Right lobe of liver (tissue), 6 donors: ENCODE measurements around the gene PDCD6IP. TPM values are rescaled to one million over a fixed set of nuclear protein-coding genes. Genes with fewer than 3 reads are reported as not detected.

Experiments
- ATAC-seq, 4 donors: fragments of 200-7000 bp; cut with Tn5 transposase; one replicate each; pipeline ENCODE4 v1.9.1; 2020; ENCODE audit warnings: mild to moderate bottlenecking in 4 of 4, moderate library complexity in 4 of 4
- DNase-seq, 3 donors: peaks; one replicate each; pipeline ENCODE4 v3.0.0-alpha.2; 2020
- H3K27ac ChIP-seq, 3 donors: fragments of 200-600 bp; one replicate each; pipeline ENCODE4 v1.8.0; 2022
- H3K27me3 ChIP-seq, 2 donors: fragments of 200-600 bp; one replicate each; pipeline ENCODE4 v1.8.0; 2022
- H3K36me3 ChIP-seq, 4 donors: fragments of 200-600 bp; sonication (generic) in 1 of 4; one replicate each; pipeline versions ENCODE4 v1.5.1 to v1.8.0; 2017 to 2022; ENCODE audit warnings: control low read depth in 1 of 4
- H3K4me1 ChIP-seq, 4 donors: fragments of 200-600 bp; sonication (generic) in 1 of 4; one replicate each; pipeline versions ENCODE4 v1.5.1 to v1.8.0; 2017 to 2022; ENCODE audit warnings: control low read depth in 1 of 4
- H3K4me3 ChIP-seq, 3 donors: fragments of 200-600 bp; one replicate each; pipeline ENCODE4 v1.8.0; 2022
- H3K9me3 ChIP-seq, 4 donors: fragments of 200-600 bp; sonication (generic) in 1 of 4; one replicate each; pipeline versions ENCODE4 v1.5.1 to v1.8.0; 2017 to 2022; ENCODE audit warnings: control low read depth in 1 of 4
- CTCF ChIP-seq, 4 donors: fragments of 200-600 bp in 3 of 4; fragments of 450-650 bp in 1 of 4; IDR thresholded peaks; one replicate each; pipeline versions ENCODE4 v1.5.1 to v1.8.0; 2016 to 2022; ENCODE audit warnings: antibody characterized with exemption in 4 of 4, mild to moderate bottlenecking in 2 of 4
- POLR2A ChIP-seq: fragments of 450-650 bp; IDR thresholded peaks from one replicate; pipeline ENCODE4 v1.6.1; 2017; ENCODE audit warnings: antibody characterized with exemption, mild to moderate bottlenecking
- WGBS: methylation state at CpG from one replicate; pipeline ENCODE4 v1.1.6; 2018; ENCODE audit warnings: low coverage, low lambda C conversion rate; ENCODE audit not compliant: insufficient coverage; ENCODE audit errors: missing lambda C conversion rate; 5-methylcytosine and 5-hydroxymethylcytosine counted together
- intact Hi-C, 2 donors: fragments of 100-400 bp; cut with DNase I; formaldehyde crosslinking; loops; one replicate each; pipeline versions ENCODE4 v1.11.2 to v1.14.1; 2022
- total RNA-seq, 6 experiments: library from RNA; depleted of rRNA in 2 of 6; stranded (reverse); fragments of >200 nt in 2 of 6; fragmentation: NEBNext Ultra II Directional in 3 of 6; extraction: Animal tissue kit (Norgen Biotek cat#: 25700) in 3 of 6; gene quantifications; one replicate each; pipeline versions ENCODE4 v1.1.0 to v1.2.4, GENCODE V29; 2016 to 2023
- donor health status: DM: no; HTN: yes; CAD: no.
- donor health status: DM: no; HTN: no; CAD: no.
- donor health status: DM: no; HTN: no; CAD: no.
- donor health status: DM: no; HTN: yes; CAD: no.
- donor health status: DM: no; HTN: yes; CAD: no.

Gene PDCD6IP
- total RNA-seq, 6 experiments from 2014 or later: 83.0 to 140 (median 116) TPM

- H3K4me3 ChIP-seq: no peak overlapping the region
- DNase-seq: no peak
Measured at GRCh38 chr3:33909547-33909946, 111.1 kb downstream of the PDCD6IP start.

DNA sequence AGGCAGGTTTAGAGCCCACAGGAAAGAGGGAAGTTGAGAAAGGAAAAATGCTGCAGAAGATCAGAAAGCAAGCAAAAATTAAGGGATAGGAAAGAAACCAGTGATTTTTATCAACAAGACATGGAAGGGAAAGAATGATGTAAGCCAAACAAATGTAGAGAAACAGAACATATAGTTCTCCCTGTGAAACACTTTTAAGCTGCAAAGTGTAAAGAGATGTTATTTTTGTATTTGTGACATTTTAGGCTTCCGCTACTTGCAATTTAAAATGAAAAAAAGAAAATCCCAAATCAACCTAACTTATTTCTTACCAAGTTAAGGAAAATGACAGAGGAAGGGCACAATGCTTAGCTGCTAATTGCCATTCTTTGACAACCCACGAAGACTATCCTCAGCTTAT, 111.6 kb downstream of the PDCD6IP start:
- no peak for ATAC-seq
- DNase-seq: no peak
- H3K36me3 ChIP-seq: no peaks in the 10 kb centered on the region
- no peak overlapping the region for H3K4me3 ChIP-seq
- intact Hi-C loops: no loop called here
- no peak overlapping the region for H3K27ac ChIP-seq
- no peaks in the 10 kb centered on the region for H3K4me1 ChIP-seq
- no peaks in the 10 kb centered on the region for H3K9me3 ChIP-seq
- no peak for TF ChIP-seq CTCF (IDR thresholded peaks at IDR 0.05)
- TF ChIP-seq POLR2A: no peak
- 66% methylated on average over 2 of the region's 2 CpGs for WGBS
- H3K27me3 ChIP-seq: no peaks in the 10 kb centered on the region

More at GRCh38 chr3:33909547-33909946, 111.1 kb downstream of the PDCD6IP start:
- Histone ChIP-seq H3K27ac (no peak overlapping the region), H3K27me3 (no peaks in the 10 kb centered on the region), H3K9me3 (no peaks in the 10 kb centered on the region), H3K36me3 (no peaks in the 10 kb centered on the region), H3K4me1 (no peaks in the 10 kb centered on the region)
- WGBS: 85% methylated on average over 4 of the region's 5 CpGs
- no peak for ATAC-seq
- intact Hi-C loops: no loop called here
- TF ChIP-seq CTCF (IDR thresholded peaks at IDR 0.05) (no peak), POLR2A (no peak)

- Histone ChIP-seq H3K4me1 (no peaks in the 10 kb centered on the region), H3K9me3 (no peaks in the 10 kb centered on the region), H3K36me3 (no peaks in the 10 kb centered on the region), H3K27ac (no peak overlapping the region), H3K27me3 (no peaks in the 10 kb centered on the region), H3K4me3 (no peak overlapping the region)
- DNase-seq: no peak
- ATAC-seq: no peak
- WGBS: 75% methylated on average over 4 of the region's 4 CpGs
- intact Hi-C loops: no loop called here
- TF ChIP-seq POLR2A: no peak
- no peak for TF ChIP-seq CTCF (IDR thresholded peaks at IDR 0.05)
Measured at GRCh38 chr3:33911525-33912322, 113.3 kb downstream of the PDCD6IP start.

- H3K27ac ChIP-seq: no peak overlapping the region
- H3K4me3 ChIP-seq: no peak overlapping the region
- WGBS: 83% methylated on average over 2 of the region's 2 CpGs
- no peaks in the 10 kb centered on the region for H3K27me3 ChIP-seq
- TF ChIP-seq POLR2A (no peak), CTCF (IDR thresholded peaks at IDR 0.05) (no peak)
- no peak for DNase-seq
- no peak for ATAC-seq
- no peaks in the 10 kb centered on the region for H3K36me3 ChIP-seq
- intact Hi-C loops: no loop called here
- no peaks in the 10 kb centered on the region for H3K9me3 ChIP-seq
- H3K4me1 ChIP-seq: no peaks in the 10 kb centered on the region
Measured at GRCh38 chr3:33914212-33914611, 115.8 kb downstream of the PDCD6IP start.
